AG09309 (cell line): ENCODE results near the gene KRT39.
A peak's percentile ranks its signal among the peaks of the same experiment; 100 is the strongest.
"Not testable (repeated sequence)": the region's sequence is repeated elsewhere in the genome, so short reads cannot be mapped to it uniquely, and the experiment has no call there.

ENCODE experiments used
- DNase-seq: peaks from one replicate; pipeline ENCODE4 v3.0.0-alpha.2; 2010; ENCODE audit warnings: low read depth
- H3K4me3 ChIP-seq: 2 replicates; pipeline ENCODE4 v1.5.1; 2011; ENCODE audit warnings: mild to moderate bottlenecking, low read depth, low read length, moderate library complexity; ENCODE audit not compliant: control insufficient read depth
- CTCF ChIP-seq: IDR thresholded peaks from 2 replicates; pipeline ENCODE4 v1.5.1; 2011; ENCODE audit warnings: mild to moderate bottlenecking, low read depth, low read length, inconsistent platforms; ENCODE audit not compliant: insufficient read depth, control insufficient read depth; ENCODE audit errors: missing control alignments

Gene KRT39

GRCh38 chr17:40926341-40926740, 40.4 kb downstream of the KRT39 start:
- TF ChIP-seq CTCF: no peak
- no peak for DNase-seq

GRCh38 chr17:40922239-40922638, 44.5 kb downstream of the KRT39 start:
- H3K4me3 ChIP-seq: no peak overlapping the region
- no peak for TF ChIP-seq CTCF
- DNase-seq: peak; percentile 51

More at GRCh38 chr17:40926341-40926740, 40.4 kb downstream of the KRT39 start:
- H3K4me3 ChIP-seq: no peak overlapping the region

DNA sequence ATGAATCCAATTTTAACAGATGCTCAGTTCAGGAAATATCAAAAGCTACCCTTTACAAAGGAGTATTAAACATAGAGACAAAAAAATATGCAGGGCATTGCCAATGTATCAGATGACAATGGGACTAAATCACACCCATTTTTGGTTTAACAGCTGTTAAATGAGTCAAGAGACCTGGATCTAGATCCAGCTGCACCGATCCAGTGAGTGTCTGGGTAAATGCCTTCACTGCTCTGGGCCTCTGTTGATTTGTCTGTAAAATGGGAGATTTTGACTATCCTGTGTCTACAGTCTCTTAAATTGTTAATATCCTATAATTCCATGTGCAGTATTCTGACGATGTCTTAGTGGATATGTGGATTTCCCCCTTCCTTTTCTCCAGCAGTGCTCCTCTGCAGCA, 45.7 kb downstream of the KRT39 start:
- DNase-seq: no peak

GRCh38 chr17:40917116-40917515, 49.6 kb downstream of the KRT39 start:
- not testable (repeated sequence) for H3K4me3 ChIP-seq, DNase-seq

More for the DNA sequence above, 45.7 kb downstream of the KRT39 start:
- no peak for TF ChIP-seq CTCF
- no peak overlapping the region for H3K4me3 ChIP-seq

- no peak for TF ChIP-seq CTCF
- DNase-seq: no peak
- no peak overlapping the region for H3K4me3 ChIP-seq
Observed at GRCh38 chr17:40916366-40916765, 50.4 kb downstream of the KRT39 start.

GRCh38 chr17:40915721-40916256, 51.0 kb downstream of the KRT39 start:
- DNase-seq: peak; percentile 59
- TF ChIP-seq CTCF: no peak
- H3K4me3 ChIP-seq: no peak overlapping the region

GRCh38 chr17:40915199-40915661, 51.5 kb downstream of the KRT39 start:
- TF ChIP-seq CTCF: no peak
- no peak overlapping the region for H3K4me3 ChIP-seq
- peak; percentile 89 for DNase-seq
